Measurements from ENCODE around the gene MAD1L1. TPM values are rescaled to one million over a fixed set of nuclear protein-coding genes. Genes with fewer than 3 reads are reported as not detected.
A peak's percentile ranks its signal among the peaks of the same experiment; 100 is the strongest.

MAD1L1 gene
- total RNA-seq, 4 donors from 2014 or later = 8.0 to 52.7 (median 26.7) TPM

GRCh38 chr7:2124604-2125345, 108.0 kb downstream of the MAD1L1 start:
- H3K9me3 ChIP-seq = no peaks in the 10 kb centered on the region
- no peak overlapping the region for H3K27ac ChIP-seq
- H3K4me3 ChIP-seq = no peak overlapping the region
- no peak for DNase-seq
- H3K4me1 ChIP-seq = no peaks in the 10 kb centered on the region
- no peak for TF ChIP-seq CTCF (IDR thresholded peaks at IDR 0.05)
- H3K36me3 ChIP-seq = no peaks in the 10 kb centered on the region
- no peaks in the 10 kb centered on the region for H3K27me3 ChIP-seq
- 87% methylated on average over 15 of the region's 25 CpGs; no CpG with 5 or more reads in 1 of the 2 donors for WGBS, 2 donors (ENCODE audit: low coverage in 1 of 2)
- in situ Hi-C loops (cut with MboI; ENCODE audit: low pct_ligation_motif_present in 1 of 4, low pct_unique_long_range_greater_than_20kb in 1 of 4, low sequenced_read_pairs in 3 of 4) (no loop called here), intact Hi-C loops (cut with DNase I; ENCODE audit: low total_unique reads) (no loop called here)

- H3K4me1 ChIP-seq = no peaks in the 10 kb centered on the region
- H3K4me3 ChIP-seq = no peak overlapping the region
- H3K27ac ChIP-seq = no peak overlapping the region
- no peak for DNase-seq
- H3K36me3 ChIP-seq = no peaks in the 10 kb centered on the region
- in situ Hi-C loops (cut with MboI; ENCODE audit: low pct_ligation_motif_present in 1 of 4, low pct_unique_long_range_greater_than_20kb in 1 of 4, low sequenced_read_pairs in 3 of 4) = no loop called here
- 90% methylated on average over 14 of the region's 14 CpGs; no CpG with 5 or more reads in 1 of the 2 donors for WGBS, 2 donors (ENCODE audit: low coverage in 1 of 2)
- H3K9me3 ChIP-seq = no peaks in the 10 kb centered on the region
- H3K27me3 ChIP-seq = no peaks in the 10 kb centered on the region
- intact Hi-C loops (cut with DNase I; ENCODE audit: low total_unique reads) = no loop called here
- no peak for TF ChIP-seq EP300 (IDR thresholded peaks at IDR 0.05; ENCODE audit: low read depth)
- TF ChIP-seq POLR2A (IDR thresholded peaks at IDR 0.05) = no peak
- no peak for TF ChIP-seq POLR2AphosphoS5 (IDR thresholded peaks at IDR 0.05)
- no peak for TF ChIP-seq CTCF (IDR thresholded peaks at IDR 0.05)
Measured at GRCh38 chr7:2123916-2124315, 108.8 kb downstream of the MAD1L1 start.

DNA sequence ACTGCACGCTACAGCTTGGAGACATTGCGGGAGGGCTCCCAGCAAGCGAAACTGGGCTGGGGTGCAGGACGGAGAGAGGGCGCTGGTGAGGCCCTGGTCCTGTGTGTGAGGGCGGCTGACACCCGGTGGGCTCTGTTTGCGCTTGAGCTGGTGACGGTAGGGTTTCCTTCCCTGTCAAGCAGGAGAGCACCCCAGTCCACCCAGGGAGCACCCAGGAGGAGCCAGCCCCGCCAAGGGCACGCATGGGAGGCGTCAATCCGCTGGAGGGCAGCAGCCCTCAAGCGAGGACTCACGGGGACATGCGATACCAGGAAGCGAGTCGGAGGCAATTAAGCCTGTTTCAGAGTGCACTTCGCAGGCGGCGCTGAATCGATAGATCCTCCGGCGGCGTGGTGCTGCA, 109.4 kb downstream of the MAD1L1 start:
- WGBS, 2 donors (ENCODE audit: low coverage in 1 of 2) = 88% methylated on average over 24 of the region's 25 CpGs; no CpG with 5 or more reads in 1 of the 2 donors
- H3K27ac ChIP-seq = no peak overlapping the region
- H3K27me3 ChIP-seq = no peaks in the 10 kb centered on the region
- H3K36me3 ChIP-seq = no peaks in the 10 kb centered on the region
- intact Hi-C loops (cut with DNase I; ENCODE audit: low total_unique reads) (no loop called here), in situ Hi-C loops (cut with MboI; ENCODE audit: low pct_ligation_motif_present in 1 of 4, low pct_unique_long_range_greater_than_20kb in 1 of 4, low sequenced_read_pairs in 3 of 4) (no loop called here)
- H3K9me3 ChIP-seq = no peaks in the 10 kb centered on the region
- TF ChIP-seq CTCF (IDR thresholded peaks at IDR 0.05) (peak in 2 of 5 experiments; percentile 19), POLR2A (IDR thresholded peaks at IDR 0.05) (no peak), POLR2AphosphoS5 (IDR thresholded peaks at IDR 0.05) (no peak), EP300 (IDR thresholded peaks at IDR 0.05; ENCODE audit: low read depth) (no peak)
- DNase-seq = peak; percentile 16
- H3K4me3 ChIP-seq = no peak overlapping the region
- no peaks in the 10 kb centered on the region for H3K4me1 ChIP-seq

DNA sequence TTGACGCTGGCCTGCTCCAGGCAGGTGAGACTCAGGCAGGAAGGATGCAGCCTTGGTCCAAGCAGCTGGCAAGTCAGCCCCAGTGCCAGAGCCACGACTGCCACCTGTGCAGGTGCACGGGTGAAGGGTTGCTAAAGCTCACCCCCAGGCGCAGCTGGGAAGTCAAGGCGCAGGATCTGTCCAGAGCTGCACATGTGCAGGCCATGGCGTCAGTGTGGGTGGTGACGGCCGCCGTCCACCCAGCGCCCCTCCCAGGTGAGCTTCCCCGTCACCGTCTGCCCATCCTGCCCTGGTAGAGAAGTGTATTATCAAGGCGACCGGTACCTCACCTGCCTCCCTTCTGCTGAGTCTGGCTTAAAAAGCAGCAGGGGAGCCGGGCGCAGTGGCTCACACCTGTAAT, 110.1 kb downstream of the MAD1L1 start:
- WGBS, 2 donors (ENCODE audit: low coverage in 1 of 2) = 97% methylated on average over 16 of the region's 16 CpGs; no CpG with 5 or more reads in 1 of the 2 donors
- Histone ChIP-seq H3K4me1 (no peaks in the 10 kb centered on the region), H3K27me3 (no peaks in the 10 kb centered on the region), H3K27ac (no peak overlapping the region), H3K4me3 (no peak overlapping the region), H3K36me3 (no peaks in the 10 kb centered on the region), H3K9me3 (no peaks in the 10 kb centered on the region)
- TF ChIP-seq POLR2AphosphoS5 (IDR thresholded peaks at IDR 0.05) (no peak), EP300 (IDR thresholded peaks at IDR 0.05; ENCODE audit: low read depth) (no peak), CTCF (IDR thresholded peaks at IDR 0.05) (no peak), POLR2A (IDR thresholded peaks at IDR 0.05) (no peak)
- DNase-seq = no peak
- in situ Hi-C loops (cut with MboI; ENCODE audit: low pct_ligation_motif_present in 1 of 4, low pct_unique_long_range_greater_than_20kb in 1 of 4, low sequenced_read_pairs in 3 of 4) (no loop called here), intact Hi-C loops (cut with DNase I; ENCODE audit: low total_unique reads) (no loop called here)
